ENCODE measurements around the gene MGRN1. TPM values are rescaled to one million over a fixed set of nuclear protein-coding genes. Genes with fewer than 3 reads are reported as not detected.
A peak's percentile ranks its signal among the peaks of the same experiment; 100 is the strongest.

MGRN1 gene
- total RNA-seq, 1 experiment from 2014 or later, result 105 TPM

- Mint-ChIP-seq H3K4me1 (ENCODE audit: low read depth, unreplicated experiment) (peaks cover under 1% of the 10 kb centered on the region), H3K27ac (ENCODE audit: unreplicated experiment) (peak overlapping the region; percentile 63), H3K27me3 (ENCODE audit: unreplicated experiment) (no peaks in the 10 kb centered on the region), H3K4me3 (ENCODE audit: low read depth, unreplicated experiment) (peak overlapping the region; percentile 14), H3K36me3 (ENCODE audit: insufficient read depth, unreplicated experiment) (peaks cover 85% of the 10 kb centered on the region), H3K9me3 (ENCODE audit: low read depth, unreplicated experiment) (no peaks in the 10 kb centered on the region)
- BruUV-seq (replicated peaks), result no TSS peak
- no peak for DNase-seq
- intact Hi-C loops (cut with micrococcal nuclease; ENCODE audit: unreplicated experiment), result no loop called here
- TF ChIP-seq CTCF (IDR thresholded peaks at IDR 0.05; ENCODE audit: unreplicated experiment), result no peak
- CTCF ChIA-PET, result no interaction called here
Observed at GRCh38 chr16:4696905-4697847, 72.5 kb downstream of the MGRN1 start.

- Mint-ChIP-seq H3K9me3 (ENCODE audit: low read depth, unreplicated experiment) (no peaks in the 10 kb centered on the region), H3K36me3 (ENCODE audit: insufficient read depth, unreplicated experiment) (peaks cover 81% of the 10 kb centered on the region), H3K27me3 (ENCODE audit: unreplicated experiment) (no peaks in the 10 kb centered on the region), H3K27ac (ENCODE audit: unreplicated experiment) (no peak overlapping the region), H3K4me1 (ENCODE audit: low read depth, unreplicated experiment) (peaks cover 8% of the 10 kb centered on the region), H3K4me3 (ENCODE audit: low read depth, unreplicated experiment) (no peak overlapping the region)
- no peak for DNase-seq
- no TSS peak for BruUV-seq (replicated peaks)
- intact Hi-C loops (cut with micrococcal nuclease; ENCODE audit: unreplicated experiment), result no loop called here
- CTCF ChIA-PET, result no interaction called here
- TF ChIP-seq CTCF (IDR thresholded peaks at IDR 0.05; ENCODE audit: unreplicated experiment), result no peak
Observed at GRCh38 chr16:4697848-4698291, 73.2 kb downstream of the MGRN1 start.

- no TSS peak for BruUV-seq (replicated peaks)
- Mint-ChIP-seq H3K27ac (ENCODE audit: unreplicated experiment) (no peak overlapping the region), H3K9me3 (ENCODE audit: low read depth, unreplicated experiment) (no peaks in the 10 kb centered on the region), H3K27me3 (ENCODE audit: unreplicated experiment) (no peaks in the 10 kb centered on the region), H3K4me1 (ENCODE audit: low read depth, unreplicated experiment) (peaks cover 13% of the 10 kb centered on the region), H3K4me3 (ENCODE audit: low read depth, unreplicated experiment) (no peak overlapping the region), H3K36me3 (ENCODE audit: insufficient read depth, unreplicated experiment) (peaks cover 75% of the 10 kb centered on the region)
- intact Hi-C loops (cut with micrococcal nuclease; ENCODE audit: unreplicated experiment), result no loop called here
- DNase-seq, result no peak
- TF ChIP-seq CTCF (IDR thresholded peaks at IDR 0.05; ENCODE audit: unreplicated experiment), result no peak
- CTCF ChIA-PET, result interaction anchor here (0.6 kb wide), 2 partner anchors 235 to 325 kb away, joined by 5 read pairs; no protein-coding TSS in a partner anchor
Observed at GRCh38 chr16:4698321-4699045, 73.9 kb downstream of the MGRN1 start.

GRCh38 chr16:4699046-4699556 lies 74.5 kb downstream of the MGRN1 start:
- CTCF ChIA-PET, result interaction anchor here (0.6 kb wide), 2 partner anchors 235 to 324 kb away, joined by 5 read pairs; no protein-coding TSS in a partner anchor
- BruUV-seq (replicated peaks), result no TSS peak
- Mint-ChIP-seq H3K36me3 (ENCODE audit: insufficient read depth, unreplicated experiment) (peaks cover 69% of the 10 kb centered on the region), H3K27ac (ENCODE audit: unreplicated experiment) (peak overlapping the region; percentile 39), H3K9me3 (ENCODE audit: low read depth, unreplicated experiment) (no peaks in the 10 kb centered on the region), H3K27me3 (ENCODE audit: unreplicated experiment) (no peaks in the 10 kb centered on the region), H3K4me3 (ENCODE audit: low read depth, unreplicated experiment) (no peak overlapping the region), H3K4me1 (ENCODE audit: low read depth, unreplicated experiment) (peaks cover 13% of the 10 kb centered on the region)
- no peak for TF ChIP-seq CTCF (IDR thresholded peaks at IDR 0.05; ENCODE audit: unreplicated experiment)
- DNase-seq, result no peak
- intact Hi-C loops (cut with micrococcal nuclease; ENCODE audit: unreplicated experiment), result no loop called here
